Activated CD4-positive, alpha-beta T cell treated with anti-CD3 and anti-CD28 coated beads, Interleukin-10, Interleukin-2, amounts not matched to agents 100 ng/mL and 50 ng/mL, durations not matched to agents 16 hours and 8 hours (primary cell): ENCODE results near the gene UNC13D.
"Not testable (repeated sequence)": the region's sequence is repeated elsewhere in the genome, so short reads cannot be mapped to it uniquely, and the experiment has no call there.

Experiments used
- DNase-seq: peaks from one replicate; pipeline ENCODE4 v3.0.0-alpha.2; 2020

The UNC13D gene

DNA sequence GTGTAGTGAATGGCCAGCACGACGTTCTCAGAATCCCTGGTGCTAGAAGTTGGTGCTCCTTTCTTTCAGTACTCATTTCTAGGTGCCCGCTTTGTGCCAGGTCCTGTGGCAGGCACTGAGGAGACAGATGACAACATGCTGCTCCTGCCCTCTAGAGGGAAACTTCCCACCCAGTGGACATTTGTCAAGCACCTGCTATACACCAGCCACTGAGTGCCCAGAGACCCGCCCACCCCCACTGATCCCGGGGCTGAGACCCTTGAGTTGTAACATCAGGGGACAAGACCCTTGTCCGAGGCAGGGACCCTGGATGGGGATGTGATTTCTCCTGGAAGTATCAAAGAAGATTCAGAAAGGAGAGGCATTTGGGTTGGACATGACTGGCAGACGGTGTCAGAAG is 25.1 kb downstream of the UNC13D start:
- DNase-seq, result no peak

DNA sequence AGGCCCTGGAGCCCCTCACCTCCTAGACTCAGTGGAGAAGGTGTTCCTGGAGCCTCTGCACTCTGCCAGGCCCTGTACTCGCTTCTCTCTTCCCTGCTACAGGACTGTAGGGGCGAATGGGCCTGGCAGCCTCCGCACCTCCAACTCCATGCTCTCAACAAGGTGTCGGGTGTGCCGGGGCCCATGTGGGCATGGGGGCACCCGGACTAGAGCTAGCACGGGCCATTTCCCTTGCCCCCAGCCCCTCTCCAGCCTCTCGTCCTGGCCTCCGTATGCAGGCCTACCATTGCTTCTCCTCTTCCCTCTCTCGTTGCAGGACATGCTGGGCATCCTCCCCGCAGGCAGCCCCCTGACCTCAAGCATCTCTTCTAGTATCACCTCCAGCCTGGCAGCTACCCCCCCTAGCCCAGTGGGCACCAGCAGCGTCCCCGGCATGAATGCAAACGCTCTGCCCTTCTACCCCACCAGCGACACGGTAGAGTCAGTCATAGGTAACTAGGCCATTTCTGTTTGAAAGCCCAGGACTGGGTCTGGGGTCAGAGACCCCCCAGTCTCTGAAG is 25.8 kb downstream of the UNC13D start:
- no peak for DNase-seq

DNA sequence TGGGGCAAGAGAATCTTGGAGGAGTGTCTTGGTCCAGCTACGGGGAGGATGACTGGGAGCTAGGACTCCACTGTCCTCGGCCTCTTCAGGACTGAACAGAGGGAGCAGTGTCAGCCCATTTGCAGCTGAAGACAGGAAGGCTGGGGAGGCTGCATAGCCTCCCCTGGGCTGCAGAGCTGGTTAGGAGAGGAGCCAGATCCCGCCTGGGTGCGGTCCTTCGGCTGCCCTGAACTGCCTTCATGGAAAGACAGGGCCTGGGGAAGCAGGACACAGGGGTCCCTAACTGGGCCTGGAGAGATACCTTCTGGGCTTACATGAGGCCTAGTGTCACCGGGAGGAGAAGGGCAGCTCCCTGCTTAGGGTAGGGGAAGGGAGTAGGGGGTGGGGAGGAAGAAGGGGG is 26.6 kb downstream of the UNC13D start:
- no peak for DNase-seq

DNA sequence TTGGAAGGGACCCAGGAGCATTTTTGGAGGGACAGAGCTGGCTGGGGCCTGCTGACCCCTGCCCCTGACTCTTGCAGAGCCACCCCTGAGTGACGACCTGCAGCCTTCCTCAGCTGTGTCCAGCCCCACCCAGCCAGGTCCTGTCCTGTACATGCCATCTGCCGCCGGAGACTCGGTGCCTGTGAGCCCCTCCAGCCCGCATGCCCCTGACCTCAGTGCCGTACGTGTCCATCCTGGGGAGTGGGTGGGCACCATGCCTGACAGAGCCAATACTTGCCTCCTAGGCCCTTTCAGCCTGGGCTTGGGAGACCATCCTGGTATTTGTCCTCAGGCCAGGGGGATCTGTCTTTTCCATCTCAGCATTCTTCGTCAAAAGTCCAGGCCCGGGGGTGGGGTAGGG is 27.5 kb downstream of the UNC13D start:
- no peak for DNase-seq

DNA sequence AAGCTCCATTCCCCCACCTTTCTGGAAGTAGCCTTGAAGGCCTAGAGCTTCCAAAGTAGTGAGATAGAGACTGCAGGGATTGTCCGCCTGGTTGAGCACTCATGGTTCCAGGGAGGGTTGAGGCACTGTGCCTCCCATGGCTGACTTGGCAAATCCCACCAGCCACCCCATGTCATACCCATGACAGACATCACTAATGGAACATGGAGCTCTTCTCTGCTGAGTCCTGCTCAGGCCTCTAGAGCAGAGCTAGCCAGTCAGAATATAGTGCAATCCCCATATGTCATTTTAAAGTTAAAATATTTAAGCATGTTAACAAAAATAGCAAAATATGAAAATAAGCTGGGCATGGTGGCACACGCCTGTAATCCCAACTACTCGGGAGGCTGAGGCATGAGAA is 28.8 kb downstream of the UNC13D start:
- no peak for DNase-seq

DNA sequence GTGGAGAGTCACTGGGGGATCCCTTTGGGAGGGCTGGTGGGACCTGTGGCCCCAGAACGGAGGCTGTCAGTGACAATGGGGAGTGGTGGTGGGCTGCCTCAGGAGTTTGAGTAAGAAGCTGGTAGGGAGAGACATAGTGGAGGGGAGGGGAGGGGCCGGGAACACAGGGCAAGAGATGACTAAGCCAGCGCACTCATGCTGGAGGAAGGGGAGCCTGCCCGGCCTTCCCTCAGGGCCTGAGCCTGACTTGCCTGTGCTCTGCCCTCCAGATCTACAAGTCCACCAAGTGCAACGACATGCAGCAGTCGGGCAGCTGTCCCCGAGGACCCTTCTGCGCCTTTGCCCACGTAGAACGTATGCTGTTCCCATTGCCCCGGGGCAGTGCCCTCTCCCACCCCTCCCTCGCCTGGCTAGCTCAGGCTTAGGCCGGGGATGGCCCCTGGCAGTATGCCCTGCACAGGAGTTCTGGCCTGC is 29.3 kb downstream of the UNC13D start:
- no peak for DNase-seq

DNA sequence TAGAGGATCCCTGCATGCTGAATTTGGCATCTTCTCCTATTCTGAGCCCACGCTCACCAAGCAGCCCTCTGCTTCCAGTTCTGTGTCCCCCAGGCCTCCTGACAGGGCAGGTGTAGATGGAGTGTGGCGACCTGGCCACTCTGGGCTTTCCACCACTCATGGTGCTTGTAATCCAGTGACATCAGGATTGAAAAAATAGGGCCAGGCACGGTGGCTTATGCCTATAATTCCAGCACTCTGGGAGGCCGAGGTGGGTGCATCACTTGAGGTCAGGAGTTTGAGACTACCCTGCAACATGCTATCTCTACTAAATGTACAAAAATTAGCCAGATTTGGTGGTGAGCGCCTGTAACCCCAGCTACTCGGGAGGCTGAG is 30.2 kb downstream of the UNC13D start:
- no peak for DNase-seq

DNA sequence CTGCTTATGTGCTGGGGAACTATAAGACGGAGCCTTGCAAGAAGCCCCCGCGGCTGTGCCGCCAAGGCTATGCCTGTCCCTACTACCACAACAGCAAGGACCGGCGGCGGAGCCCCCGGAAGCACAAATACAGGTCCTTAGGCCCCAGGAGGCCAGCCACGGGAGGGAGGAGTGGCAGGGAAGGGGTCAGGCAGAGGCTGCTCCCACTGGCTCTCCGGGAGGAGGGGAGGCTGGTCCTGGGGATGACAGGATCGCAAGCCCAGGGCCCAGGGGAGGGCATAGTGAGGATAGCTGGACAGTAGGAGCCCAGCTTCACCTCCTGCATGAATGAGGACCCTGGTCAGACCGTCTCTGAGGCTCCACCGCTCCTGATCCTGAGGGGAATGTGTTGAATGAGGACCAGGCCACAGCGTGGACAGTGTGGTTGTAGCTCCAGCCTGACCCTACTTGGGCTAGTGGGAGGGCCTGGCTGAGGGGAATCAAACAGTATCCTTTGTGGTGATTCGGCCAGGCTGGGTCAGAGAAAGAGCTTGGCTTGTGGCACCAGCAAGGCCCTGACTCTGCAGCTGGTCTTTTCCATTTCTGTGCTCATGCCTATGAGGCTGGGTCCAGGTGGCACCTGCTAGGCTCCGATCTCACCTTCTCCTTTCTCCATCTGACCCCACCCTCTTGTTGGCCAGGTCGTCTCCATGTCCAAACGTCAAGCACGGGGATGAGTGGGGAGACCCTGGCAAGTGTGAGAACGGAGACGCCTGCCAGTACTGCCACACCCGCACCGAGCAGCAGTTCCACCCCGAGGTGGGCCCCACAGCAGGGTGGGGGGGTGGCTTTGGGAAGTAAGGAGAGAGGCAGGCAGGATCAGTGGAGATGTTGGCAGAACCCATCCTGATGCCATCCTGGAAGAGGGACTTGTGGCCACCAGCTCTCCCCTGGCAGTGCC is 30.9 kb downstream of the UNC13D start:
- no peak for DNase-seq

DNA sequence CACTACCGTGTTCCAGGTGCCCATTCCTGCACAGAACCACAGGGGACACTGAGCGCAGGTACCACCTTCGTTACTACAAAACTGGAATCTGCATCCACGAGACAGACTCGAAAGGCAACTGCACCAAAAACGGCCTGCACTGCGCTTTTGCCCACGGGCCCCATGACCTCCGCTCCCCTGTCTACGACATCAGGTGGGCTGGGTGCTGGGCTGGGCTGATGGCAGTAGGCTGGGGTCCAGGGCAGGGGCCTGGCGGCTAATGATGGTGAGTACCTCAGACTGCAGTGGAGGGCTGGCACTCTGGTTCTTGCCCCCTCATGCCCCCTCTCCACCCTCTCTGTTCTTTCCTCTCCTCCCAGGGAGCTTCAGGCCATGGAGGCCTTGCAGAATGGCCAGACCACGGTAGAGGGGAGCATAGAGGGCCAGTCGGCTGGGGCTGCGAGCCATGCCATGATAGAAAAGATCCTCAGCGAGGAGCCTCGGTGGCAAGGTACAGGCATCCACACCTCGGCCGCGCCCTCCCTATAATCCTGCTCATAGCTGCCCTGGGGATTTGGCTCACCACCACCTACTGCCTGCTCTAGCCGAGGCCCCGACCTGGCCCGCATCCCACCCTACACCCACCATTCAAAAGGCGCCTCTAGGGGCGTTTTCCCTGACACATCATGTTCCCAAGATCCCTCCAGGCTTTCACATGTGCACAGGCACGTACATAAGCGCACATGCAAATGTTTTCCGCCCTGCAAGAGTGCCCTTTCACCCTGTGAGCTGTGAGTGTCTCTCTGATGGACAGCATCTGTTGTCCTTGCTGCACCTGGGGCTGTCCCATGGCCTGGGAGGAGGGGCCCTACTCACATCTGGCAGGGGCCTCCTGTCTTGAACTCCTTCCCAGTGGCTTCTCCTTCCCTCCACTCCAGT is 31.8 kb downstream of the UNC13D start:
- no peak for DNase-seq

DNA sequence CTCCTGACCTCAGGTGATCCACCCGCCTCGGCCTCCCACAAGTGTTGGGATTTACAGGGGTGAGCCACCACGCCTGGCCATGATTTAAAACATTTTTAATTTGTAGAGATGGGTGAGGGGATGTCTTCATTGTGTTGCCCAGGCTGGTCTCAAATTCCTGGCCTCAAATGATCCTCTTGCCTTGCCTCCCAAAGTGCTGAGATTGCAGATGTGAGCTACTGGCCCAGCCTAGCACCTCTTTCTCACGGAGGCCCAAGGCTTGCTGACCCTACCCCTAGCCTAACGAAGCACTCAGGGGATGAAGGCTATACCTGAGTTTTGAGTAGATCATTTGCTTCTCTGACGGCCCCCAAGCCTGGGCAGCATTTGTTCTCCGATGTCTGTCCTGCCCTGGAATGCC is 33.0 kb downstream of the UNC13D start:
- DNase-seq, result no peak

DNA sequence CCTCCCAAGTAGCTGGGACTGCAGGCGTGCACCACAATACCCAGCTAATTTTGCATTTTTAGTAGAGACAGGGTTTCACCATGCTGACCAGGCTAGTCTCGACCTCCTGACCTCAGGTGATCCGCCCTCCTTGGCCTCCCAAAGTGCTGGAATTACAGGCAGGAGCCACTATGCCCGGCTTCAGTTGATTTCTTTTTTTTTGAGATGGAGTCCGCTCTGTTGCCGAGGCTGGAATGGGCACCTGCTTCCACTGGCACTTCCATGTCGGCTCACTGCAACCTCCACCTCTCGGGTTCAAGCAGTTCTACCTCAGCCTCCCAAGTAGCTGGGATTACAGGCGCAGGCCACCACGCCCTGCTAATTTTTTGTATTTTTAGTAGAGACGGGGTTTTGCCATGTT is 33.4 kb downstream of the UNC13D start:
- not testable (repeated sequence) for DNase-seq

DNA sequence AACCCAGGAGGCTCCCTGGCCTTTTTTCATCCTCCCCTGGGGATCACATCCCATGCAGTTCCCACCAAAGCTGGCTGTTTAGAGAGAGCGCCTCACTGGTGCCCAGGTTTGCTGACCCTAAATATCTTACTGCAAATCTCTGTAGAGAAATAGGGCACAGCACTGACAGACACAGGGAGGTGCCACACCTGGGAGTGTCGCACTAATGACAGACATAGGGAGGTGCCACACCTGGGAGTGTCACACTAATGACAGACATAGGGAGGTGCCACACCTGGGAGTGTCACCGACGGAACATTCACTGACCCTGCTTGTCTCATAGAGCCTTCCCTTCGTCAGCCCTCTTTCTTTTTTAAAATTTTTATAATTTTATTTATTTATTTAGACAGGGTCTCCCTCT is 34.0 kb downstream of the UNC13D start:
- no peak for DNase-seq

DNA sequence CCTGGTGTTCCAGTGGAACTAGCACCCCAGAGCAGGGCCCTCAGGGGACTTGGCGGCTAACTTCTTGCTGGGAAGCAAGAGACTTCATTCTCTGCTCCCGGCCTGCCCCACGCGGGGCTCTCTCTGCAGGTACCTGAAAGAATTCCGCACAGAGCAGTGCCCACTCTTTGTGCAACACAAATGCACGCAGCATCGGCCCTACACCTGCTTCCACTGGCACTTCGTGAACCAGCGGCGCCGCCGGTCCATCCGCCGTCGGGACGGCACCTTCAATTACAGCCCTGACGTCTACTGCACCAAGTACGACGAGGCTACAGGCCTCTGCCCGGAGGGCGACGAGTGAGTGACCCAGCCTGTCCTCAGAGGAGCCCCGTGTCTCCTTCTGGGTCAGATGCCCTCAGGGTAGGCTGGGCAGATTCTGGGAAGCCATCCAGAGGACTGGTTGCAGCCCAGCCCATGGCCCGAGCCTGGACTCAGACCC is 34.5 kb downstream of the UNC13D start:
- no peak for DNase-seq

DNA sequence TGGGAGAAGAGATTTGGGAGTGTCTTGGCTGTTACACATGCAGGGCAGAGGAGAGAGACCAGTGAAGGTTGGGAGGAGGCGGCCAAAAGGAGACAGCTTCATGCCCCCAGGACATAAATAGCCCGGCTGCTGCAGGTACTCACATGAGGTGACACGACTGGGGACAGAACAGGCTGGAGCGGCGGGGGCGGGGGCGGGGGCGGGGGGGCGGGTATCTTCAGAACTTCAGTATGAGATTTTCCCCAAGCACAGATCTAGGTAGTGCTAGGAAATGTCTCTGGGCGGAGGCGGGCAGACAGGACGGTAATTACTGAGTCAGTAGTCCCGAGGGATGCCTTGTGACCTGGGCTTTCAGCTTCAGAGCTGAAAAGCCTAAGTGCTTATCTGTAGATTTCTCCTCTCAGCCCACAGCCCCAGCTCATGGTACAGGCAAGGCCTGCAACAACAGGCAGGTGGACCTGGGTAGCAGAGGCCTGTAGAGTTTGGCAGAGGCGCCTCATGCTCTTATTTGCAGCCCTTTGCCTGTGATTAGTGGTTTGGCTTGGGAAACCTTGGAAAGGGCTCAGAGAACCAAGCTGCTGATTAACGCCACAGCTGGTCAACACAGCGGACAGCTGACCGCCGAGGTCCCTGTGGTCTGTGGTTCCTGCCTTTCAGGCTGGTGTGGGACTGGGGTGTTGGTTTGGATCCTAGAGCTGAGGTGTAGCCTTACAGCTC is 35.1 kb downstream of the UNC13D start:
- no peak for DNase-seq

DNA sequence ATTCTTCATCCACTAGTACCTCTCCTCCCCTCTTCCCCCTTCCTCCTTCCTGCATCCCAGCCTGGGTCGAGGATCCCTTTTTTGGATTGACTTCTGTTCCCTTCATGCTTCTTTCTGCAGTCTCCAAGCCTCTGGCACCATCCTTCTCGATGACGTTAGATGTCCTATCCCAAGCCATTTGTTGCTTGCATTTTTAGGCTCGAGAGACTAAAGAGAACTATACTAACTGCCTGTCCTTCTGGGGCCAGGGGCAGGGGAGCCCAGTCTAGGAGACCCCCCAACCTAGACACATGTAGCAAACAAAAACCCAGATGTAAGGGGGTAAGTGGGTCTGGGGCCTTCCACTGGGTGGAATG is 35.7 kb downstream of the UNC13D start:
- no peak for DNase-seq

DNA sequence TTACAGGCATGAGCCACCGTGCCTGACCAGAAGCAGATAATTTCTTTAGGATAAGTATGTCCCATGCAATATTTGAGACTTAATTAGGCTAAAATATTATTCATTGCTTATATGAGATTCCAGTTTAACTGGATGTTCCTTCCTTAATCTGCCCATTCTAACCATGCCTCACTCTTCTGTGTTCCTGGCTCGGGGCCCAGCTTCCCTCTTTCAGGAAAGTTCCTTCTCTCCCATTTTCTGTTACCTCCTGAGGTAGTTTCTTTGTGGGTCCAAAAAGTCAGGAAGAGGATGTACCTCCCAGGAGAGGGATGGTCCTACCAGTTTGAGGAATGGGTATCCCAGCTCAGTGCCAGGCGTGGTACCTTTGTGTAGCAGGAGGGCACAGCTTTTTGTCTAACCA is 36.3 kb downstream of the UNC13D start:
- no peak for DNase-seq

DNA sequence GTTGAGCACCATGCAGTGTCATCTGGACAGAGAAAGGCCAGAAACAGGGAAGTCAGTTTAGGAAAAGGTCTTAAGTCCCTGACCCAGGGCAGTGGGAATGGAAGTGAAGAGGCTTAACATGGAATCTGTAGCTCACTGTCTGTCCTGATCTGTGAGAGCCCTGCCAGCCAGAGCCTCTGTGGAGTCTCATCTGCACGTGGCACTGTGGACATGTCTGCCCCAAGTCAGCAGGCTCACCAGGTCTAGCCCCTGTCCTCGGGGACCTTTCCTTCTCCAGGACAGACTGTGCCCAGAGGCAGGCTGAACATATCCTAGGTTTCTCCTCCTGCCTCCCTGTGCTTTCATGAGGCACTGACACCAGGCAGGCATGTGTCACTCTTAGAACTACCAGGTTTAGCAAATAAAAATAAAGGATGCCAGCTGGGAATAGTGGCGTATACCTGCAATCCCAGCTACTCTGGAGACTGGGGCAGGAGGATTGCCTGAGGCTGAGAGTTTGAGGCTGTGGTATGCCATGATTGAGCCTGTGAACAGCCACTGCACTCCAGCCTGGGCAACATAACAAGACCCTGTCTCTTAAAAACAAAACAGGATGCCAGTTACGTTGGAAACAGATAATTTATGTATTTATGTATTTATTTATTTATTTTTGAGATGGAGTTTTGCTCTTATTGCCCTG is 37.2 kb downstream of the UNC13D start:
- DNase-seq, result no peak

DNA sequence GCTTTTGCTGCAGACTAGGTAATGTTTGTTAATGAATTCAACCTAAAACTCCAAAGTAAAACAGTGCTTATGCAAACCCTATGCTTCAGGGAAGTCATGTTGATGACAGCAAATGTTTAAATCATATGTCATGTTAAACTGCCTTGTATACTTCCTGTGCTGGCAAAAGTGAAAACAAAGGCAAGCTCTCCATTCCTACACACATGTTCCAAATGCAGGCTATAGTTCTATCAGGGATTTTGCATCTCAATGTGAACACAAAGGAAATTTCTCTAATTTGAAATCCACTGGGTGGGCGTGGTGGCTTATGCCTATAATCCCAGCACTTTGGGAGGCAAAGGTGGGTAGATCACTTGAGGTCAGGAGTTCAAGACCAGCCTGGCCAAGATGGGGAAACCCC is 40.3 kb downstream of the UNC13D start:
- DNase-seq, result no peak

DNA sequence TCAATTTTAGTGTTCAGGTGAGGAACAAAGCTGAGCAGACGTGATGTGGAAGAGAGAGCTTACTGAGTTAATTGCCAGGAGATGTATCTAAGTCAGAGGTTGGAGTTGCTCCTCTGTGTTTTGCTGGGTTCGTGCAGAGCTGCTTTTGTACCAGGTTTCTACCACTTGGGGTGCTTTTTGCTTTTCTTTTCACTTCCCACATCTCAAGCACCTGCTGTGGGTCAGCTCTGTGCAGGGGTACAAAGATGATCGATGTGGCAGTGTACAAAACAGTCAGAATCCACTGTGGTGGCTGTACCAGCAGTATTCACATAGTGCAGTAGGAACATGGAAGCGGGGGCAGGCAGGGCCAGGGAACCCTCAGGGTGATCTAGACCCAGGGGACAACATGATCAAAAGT is 44.8 kb downstream of the UNC13D start:
- no peak for DNase-seq

DNA sequence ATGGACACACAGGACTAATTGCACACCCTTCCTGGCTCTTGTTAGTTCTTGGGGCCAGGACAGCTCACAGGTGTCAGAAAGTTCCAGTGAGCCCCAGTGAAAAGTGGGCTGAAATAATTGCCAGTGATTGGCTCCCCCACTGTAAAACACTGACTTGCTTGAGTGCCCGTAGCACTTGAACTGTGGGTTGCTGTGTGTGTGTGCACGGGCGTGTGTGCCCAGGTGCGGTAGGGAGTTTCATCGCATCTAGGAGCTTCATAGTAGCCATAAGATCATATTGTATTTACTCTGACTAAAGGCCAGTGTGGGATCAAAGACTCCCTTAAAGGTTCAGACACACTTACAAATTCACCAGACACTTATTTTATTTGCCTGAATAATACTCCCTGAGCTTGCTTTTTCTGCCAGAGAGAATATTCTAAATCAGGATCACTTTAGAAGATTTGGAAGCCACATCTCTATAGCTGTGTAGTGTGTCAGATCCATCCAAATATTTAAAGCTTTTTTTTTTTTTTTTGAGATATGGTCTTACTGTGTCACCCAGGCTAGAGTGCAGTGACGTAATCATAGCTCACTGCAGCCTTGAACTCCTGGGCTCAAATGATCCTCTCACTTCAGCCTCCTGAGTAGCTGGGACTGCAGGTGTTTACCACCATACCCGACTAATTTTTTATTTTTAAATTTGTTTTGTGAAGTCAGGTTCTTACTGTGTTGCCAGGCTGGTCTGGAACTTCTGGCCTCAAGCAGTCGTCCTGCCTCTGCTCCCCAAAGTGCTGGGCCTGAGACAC is 48.2 kb downstream of the UNC13D start:
- no peak for DNase-seq

DNA sequence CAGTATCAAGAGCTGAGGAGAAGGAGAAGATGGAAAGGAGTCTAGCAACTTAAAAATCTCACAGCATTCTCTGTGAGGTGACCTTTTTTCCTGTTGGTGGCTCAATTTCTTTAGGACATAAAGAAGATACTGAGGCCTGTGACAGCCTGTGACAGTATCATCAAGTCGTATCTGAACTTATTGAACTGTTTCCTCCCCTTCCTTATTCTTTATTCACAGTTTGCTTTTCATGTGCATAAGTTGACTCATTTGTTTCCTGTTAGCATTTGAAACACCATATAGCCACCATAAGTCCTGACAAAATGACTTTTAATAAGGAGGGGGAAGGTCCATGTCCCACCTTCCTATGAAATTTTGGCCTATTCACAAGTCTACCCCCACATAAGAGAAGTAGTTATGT is 50.7 kb downstream of the UNC13D start:
- DNase-seq, result peak; percentile 19
